HEK293T (cell line): ENCODE measurements around the gene LRP5.

ENCODE experiments used
- FOXA1 ChIP-seq: fragments of 450-650 bp; IDR thresholded peaks from 2 replicates; pipeline ENCODE4 v1.6.1; 2016; ENCODE audit warnings: mild to moderate bottlenecking
- FOXM1 ChIP-seq: fragments of 450-650 bp; IDR thresholded peaks from 2 replicates; pipeline ENCODE4 v1.6.1; 2017; ENCODE audit warnings: mild to moderate bottlenecking, borderline replicate concordance
- TARDBP ChIP-seq: fragments of 450-650 bp; IDR thresholded peaks from 2 replicates; pipeline ENCODE4 v1.6.1; 2016
- ZNF384 ChIP-seq: fragments of 450-650 bp; IDR thresholded peaks from 2 replicates; pipeline ENCODE4 v1.6.1; 2016

DNA sequence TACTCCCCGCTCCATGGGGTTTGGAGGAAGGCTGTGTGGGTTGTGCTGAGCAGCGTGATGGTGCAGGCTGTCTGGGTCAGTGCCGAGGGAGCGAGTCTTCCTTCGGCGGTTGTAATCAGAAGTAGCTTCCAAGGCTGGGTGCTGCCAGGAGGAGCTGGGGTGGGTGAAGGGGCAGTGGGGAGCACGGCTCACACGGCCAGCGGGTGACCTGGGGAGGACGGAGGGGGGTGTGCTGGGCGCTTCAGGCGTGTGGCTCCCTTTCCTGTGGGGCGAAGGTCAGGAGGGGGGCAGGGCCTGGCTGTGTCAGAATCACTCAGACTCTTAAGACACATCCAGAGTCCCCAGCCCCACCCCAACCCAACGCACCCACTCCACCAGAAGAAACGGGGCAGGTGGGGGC lies 60.2 kb downstream of the LRP5 start:
- TF ChIP-seq FOXM1 (no peak), FOXA1 (no peak), TARDBP (no peak), ZNF384 (no peak)
